ENCODE measurements around the gene FN1. TPM values are rescaled to one million over a fixed set of nuclear protein-coding genes. Genes with fewer than 3 reads are reported as not detected.
"Not testable (repeated sequence)": the region's sequence is repeated elsewhere in the genome, so short reads cannot be mapped to it uniquely, and the experiment has no call there.

The FN1 gene
- polyA plus RNA-seq, 3 donors, result 430 to 589 (median 538) TPM

DNA sequence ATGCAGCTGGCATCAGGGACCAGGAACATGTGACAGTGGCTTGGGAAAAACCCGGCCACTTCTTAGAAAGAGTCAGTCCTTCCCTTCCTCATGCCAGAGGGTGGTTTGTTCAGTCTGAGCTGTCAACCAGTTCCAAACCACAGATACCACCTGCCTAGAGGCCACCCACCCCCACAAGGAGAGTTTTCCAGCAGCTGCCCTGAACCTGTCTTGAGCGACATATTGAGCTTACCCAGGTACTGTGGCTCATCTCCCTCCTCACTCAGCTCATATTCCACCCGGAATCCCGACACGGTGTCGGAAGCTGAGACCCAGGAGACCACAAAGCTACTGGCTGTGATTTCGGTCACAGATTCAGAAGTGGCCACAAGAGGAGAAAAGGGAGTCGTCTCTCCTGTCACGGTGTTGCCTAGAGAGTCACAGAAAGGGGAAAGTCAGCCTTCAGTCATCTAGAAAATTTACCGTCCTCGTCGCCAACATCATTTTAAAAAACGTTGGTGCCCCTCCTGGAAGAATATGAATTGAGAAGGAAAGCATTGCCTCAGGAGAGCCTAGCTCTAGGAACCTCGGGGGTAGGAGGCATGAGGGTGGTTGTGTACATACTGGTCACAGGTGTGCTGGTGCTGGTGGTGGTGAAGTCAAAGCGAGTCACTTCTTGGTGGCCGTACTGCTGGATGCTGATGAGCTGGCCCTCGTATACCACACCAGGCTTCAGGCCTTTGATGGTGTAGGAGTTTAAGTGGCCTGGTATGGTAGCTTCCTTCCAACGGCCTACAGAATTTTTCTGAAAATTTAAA is 26.3 kb downstream of the FN1 start:
- DNase-seq (ENCODE audit: low read depth in 3 of 3, low spot score in 2 of 3), result no peak

- DNase-seq (ENCODE audit: low read depth in 3 of 3, low spot score in 2 of 3), result not testable (repeated sequence)
These were observed 27.4 kb downstream of the FN1 start for GRCh38 chr2:215408441-215408840.

DNA sequence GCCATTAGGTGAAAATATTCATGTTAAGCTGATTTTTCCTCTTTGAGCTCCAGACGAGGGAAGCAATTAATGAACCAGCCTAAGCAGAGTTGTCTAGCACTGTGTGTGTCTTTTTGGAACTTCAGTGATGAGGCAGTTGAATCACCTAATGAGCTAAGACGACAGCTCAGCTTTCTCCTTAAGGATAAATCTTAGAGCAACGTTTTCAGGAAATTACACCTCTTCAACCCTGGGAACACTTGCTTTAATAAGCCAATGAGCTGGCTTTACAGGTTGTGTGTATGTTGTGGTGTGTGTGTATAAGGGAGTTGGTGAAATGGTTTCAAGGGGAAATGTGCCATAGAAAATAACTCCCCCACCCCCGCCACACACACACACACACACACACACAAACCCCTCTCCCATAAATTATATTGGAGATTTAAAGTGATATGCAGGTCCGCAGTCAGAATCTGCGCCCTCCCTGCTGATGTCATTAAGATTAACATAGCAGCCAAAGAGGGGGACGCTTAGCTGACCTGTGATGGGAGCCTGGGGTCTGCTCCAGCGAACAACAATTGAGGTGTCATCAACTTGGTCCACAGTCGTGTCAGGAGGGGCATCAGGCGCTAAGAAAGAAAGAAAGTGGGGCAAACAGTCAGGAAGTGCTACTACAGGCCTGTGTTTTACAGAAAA is 28.1 kb downstream of the FN1 start:
- DNase-seq (ENCODE audit: low read depth in 3 of 3, low spot score in 2 of 3), result no peak

DNA sequence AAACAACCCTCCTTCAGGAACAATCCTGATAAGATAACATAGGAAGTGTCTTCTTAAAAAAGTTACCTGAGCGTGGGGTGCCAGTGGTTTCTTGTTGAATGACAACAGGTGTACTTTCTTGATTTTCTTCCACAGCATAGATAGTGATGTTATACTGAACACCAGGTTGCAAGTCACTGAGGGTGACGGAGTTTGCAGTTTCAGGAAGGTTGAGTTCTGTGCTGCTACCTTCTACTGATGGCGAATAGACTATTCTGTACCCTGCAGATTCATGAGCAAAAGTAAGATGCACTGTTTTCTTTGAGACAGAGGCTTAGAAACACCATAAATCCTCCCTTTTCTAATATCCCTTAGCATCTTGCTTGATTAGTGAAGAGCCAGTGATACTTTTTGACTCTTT is 28.8 kb downstream of the FN1 start:
- DNase-seq (ENCODE audit: low read depth in 3 of 3, low spot score in 2 of 3), result no peak

GRCh38 chr2:215405722-215406581 is 29.9 kb downstream of the FN1 start:
- no peak for DNase-seq (ENCODE audit: low read depth in 3 of 3, low spot score in 2 of 3)

GRCh38 chr2:215404348-215405012 is 31.4 kb downstream of the FN1 start:
- DNase-seq (ENCODE audit: low read depth in 3 of 3, low spot score in 2 of 3), result no peak

- DNase-seq (ENCODE audit: low read depth in 3 of 3, low spot score in 2 of 3), result no peak
These were observed 32.2 kb downstream of the FN1 start for GRCh38 chr2:215403441-215404347.

DNA sequence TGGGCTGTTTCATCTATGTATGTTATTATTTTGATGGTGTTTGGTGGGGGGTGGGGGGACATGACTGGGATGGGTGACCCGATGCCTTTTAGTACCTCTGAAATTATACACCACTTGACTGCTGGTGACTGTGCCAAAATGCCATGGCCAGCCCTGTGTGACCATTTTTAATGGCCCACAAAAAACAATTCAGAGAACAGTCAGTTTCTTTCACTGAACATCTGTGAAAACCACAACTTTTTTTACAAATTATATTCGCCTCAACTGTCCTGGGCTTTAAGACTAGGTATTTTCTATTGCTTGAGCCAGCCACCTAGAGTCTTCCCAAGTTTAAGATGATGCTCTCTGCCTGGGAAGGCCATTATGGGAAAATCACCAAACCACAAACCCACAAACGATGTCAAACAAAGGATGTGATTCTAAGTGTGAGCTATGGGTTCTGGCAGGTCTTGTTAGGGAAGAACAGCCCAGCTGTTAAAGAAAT is 33.9 kb downstream of the FN1 start:
- DNase-seq (ENCODE audit: low read depth in 3 of 3, low spot score in 2 of 3), result no peak

- no peak for DNase-seq (ENCODE audit: low read depth in 3 of 3, low spot score in 2 of 3)
These were observed 36.7 kb downstream of the FN1 start for GRCh38 chr2:215399067-215399716.

DNA sequence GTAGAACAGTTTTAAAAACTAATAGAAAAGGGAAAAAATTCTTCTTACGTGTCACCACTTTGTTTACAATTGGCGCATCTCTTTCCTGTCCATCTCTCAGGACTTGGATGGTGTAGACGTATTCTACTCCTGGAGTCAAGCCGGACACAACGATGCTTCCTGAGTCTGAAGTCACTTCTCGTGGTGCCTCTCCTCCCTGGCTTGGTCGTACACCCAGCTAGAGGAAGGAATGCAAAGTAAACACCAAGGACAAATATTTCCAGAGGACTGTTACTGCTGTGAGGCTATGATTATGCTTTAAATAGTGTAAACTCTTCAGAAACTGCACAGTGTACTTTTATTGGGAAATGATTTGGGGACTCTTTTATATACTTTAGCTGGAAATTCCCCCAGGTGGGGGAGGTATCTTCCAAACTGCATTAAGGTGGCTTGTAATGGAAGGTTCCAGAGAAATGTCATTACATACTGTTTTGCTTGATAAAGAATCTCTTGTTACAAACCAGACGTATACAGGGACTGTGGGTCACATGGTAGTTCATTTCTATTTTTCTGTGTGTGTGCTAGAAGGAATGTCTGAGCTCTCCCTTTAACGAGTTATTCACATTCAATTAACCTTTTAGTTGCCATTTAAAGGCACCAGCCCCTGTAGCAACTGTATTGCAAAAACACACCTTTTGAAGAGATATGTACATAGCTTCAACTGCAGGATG is 38.1 kb downstream of the FN1 start:
- DNase-seq (ENCODE audit: low read depth in 3 of 3, low spot score in 2 of 3), result no peak

GRCh38 chr2:215396595-215397313 is 39.1 kb downstream of the FN1 start:
- no peak for DNase-seq (ENCODE audit: low read depth in 3 of 3, low spot score in 2 of 3)

DNA sequence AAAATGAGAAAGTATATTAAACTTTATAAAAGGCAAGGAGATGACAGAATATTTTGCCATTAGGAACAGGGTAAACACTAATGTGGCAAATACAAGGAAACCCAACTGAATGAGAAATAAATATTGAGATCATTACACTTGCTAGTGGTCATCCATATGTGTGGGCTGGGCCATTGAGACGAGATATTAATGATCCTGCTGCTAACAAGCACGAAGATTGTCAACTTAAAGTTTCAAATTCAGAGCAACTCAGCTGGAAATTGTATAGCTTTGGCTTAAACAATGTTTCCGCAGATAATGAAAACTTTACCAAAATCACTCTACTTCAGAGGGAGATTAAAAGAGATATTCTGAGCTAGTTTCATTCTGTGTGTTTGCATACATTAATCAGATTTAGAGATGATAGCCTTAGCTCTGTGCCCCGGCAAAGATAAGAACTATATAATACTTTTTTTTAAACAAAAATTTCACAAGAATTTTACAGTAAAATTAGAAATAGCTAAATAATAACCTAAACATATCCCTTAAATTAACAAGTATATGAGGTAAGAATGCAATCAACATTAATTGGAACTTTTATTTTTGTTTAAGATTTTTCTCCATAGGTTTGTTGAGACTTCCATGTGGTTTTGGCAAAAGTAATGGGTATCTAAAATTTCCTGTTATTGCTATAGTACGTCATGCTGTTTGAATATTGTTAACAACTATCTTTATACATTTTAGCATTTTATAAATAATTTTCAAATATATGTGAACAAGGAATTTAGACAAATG is 40.0 kb downstream of the FN1 start:
- no peak for DNase-seq (ENCODE audit: low read depth in 3 of 3, low spot score in 2 of 3)

- DNase-seq (ENCODE audit: low read depth in 3 of 3, low spot score in 2 of 3), result no peak
These were observed 41.6 kb downstream of the FN1 start for GRCh38 chr2:215394102-215394805.

DNA sequence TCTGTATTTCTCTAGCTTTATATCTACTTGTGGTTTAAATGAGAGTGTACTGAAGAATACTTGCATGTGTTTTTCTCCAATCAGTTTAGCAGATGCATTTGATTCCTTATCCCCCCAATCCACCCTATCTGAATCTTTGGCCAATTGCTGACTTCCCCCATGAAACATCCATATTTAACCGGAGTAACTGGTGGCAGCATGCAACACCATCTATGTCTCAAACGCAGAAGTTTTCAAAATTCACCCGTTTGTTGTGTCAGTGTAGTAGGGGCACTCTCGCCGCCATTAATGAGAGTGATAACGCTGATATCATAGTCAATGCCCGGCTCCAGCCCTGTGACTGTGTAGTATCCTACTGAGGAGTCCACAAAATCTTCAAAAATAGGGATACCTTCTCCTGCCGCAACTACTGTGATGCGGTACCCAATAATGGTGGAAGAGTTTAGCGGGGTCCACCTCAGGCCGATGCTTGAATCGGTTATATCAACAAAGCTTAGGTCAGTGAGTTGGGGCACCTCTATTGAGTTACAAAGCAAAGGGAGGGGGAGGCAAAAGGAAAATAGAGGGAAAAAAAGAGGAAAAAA is 43.1 kb downstream of the FN1 start:
- no peak for DNase-seq (ENCODE audit: low read depth in 3 of 3, low spot score in 2 of 3)

GRCh38 chr2:215392164-215392563 is 43.7 kb downstream of the FN1 start:
- DNase-seq (ENCODE audit: low read depth in 3 of 3, low spot score in 2 of 3), result no peak

- DNase-seq (ENCODE audit: low read depth in 3 of 3, low spot score in 2 of 3), result no peak
These were observed 44.3 kb downstream of the FN1 start for GRCh38 chr2:215391531-215391930.

Measured in right renal cortex interstitium (tissue), 3 donors.